ENCODE measurements around the gene KRTAP27-1.

DNA sequence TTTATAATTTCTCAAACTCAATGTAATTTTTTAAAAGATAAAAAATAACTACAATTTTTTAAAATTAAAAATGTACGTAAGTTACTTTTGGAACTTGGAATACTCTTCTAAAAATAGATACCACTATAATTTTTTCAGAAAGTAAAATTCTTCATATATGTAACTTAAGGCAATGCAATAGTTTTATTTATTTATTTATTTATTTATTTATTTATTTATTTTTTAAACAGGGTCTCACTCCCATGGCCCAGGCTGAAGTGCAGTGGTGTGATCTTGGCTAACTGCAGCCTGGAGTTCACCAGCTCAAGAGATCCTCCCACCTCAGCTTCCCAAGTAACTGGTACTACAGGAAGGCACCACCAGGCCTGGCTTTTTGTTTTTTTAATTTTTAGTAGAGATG lies 14.0 kb upstream of the KRTAP27-1 start:
- TF ChIP-seq CTCF (conservative IDR thresholded peaks at IDR 0.05 in 1 of 2, IDR thresholded peaks at IDR 0.05 in 1 of 2; ENCODE audit: low read depth in 1 of 2, low read length in 2 of 2) (no peak), EZH2 (IDR thresholded peaks at IDR 0.05; ENCODE audit: low read length, missing control alignments) (no peak)
